ENCODE results near the gene APOA1. TPM values are rescaled to one million over a fixed set of nuclear protein-coding genes. Genes with fewer than 3 reads are reported as not detected.

The APOA1 gene
- total RNA-seq, 1 donor from 2014 or later = not detected

- Mint-ChIP-seq H3K27ac (no peak overlapping the region), H3K4me3 (no peak overlapping the region), H3K36me3 (ENCODE audit: low read depth) (peaks cover 58% of the 10 kb centered on the region), H3K4me1 (ENCODE audit: low read depth) (peaks cover 30% of the 10 kb centered on the region), H3K9me3 (no peaks in the 10 kb centered on the region), H3K27me3 (ENCODE audit: insufficient read depth) (no peaks in the 10 kb centered on the region)
- DNase-seq (ENCODE audit: low spot score) = no peak
- intact Hi-C loops (cut with micrococcal nuclease) = no loop called here
Measured at GRCh38 chr11:116868066-116868465, 30.6 kb upstream of the APOA1 start.

GRCh38 chr11:116867619-116868018 lies 30.2 kb upstream of the APOA1 start:
- H3K4me1 Mint-ChIP-seq (ENCODE audit: low read depth) = peaks cover 30% of the 10 kb centered on the region
- intact Hi-C loops (cut with micrococcal nuclease) = no loop called here
- no peak for DNase-seq (ENCODE audit: low spot score)
- no peaks in the 10 kb centered on the region for H3K27me3 Mint-ChIP-seq (ENCODE audit: insufficient read depth)
- H3K4me3 Mint-ChIP-seq = no peak overlapping the region
- peaks cover 55% of the 10 kb centered on the region for H3K36me3 Mint-ChIP-seq (ENCODE audit: low read depth)
- no peak overlapping the region for H3K27ac Mint-ChIP-seq
- H3K9me3 Mint-ChIP-seq = no peaks in the 10 kb centered on the region

GRCh38 chr11:116866804-116867455 lies 29.5 kb upstream of the APOA1 start:
- no peaks in the 10 kb centered on the region for H3K27me3 Mint-ChIP-seq (ENCODE audit: insufficient read depth)
- intact Hi-C loops (cut with micrococcal nuclease) = no loop called here
- no peak for DNase-seq (ENCODE audit: low spot score)
- no peak overlapping the region for H3K27ac Mint-ChIP-seq
- H3K4me1 Mint-ChIP-seq (ENCODE audit: low read depth) = peaks cover 31% of the 10 kb centered on the region
- H3K36me3 Mint-ChIP-seq (ENCODE audit: low read depth) = peaks cover 53% of the 10 kb centered on the region
- no peaks in the 10 kb centered on the region for H3K9me3 Mint-ChIP-seq
- no peak overlapping the region for H3K4me3 Mint-ChIP-seq

GRCh38 chr11:116865696-116866095 lies 28.3 kb upstream of the APOA1 start:
- H3K27me3 Mint-ChIP-seq (ENCODE audit: insufficient read depth) = no peaks in the 10 kb centered on the region
- intact Hi-C loops (cut with micrococcal nuclease) = no loop called here
- DNase-seq (ENCODE audit: low spot score) = no peak
- H3K9me3 Mint-ChIP-seq = no peaks in the 10 kb centered on the region
- no peak overlapping the region for H3K4me3 Mint-ChIP-seq
- H3K27ac Mint-ChIP-seq = peak overlapping the region; percentile 27
- H3K4me1 Mint-ChIP-seq (ENCODE audit: low read depth) = peaks cover 27% of the 10 kb centered on the region
- H3K36me3 Mint-ChIP-seq (ENCODE audit: low read depth) = peaks cover 54% of the 10 kb centered on the region

DNA sequence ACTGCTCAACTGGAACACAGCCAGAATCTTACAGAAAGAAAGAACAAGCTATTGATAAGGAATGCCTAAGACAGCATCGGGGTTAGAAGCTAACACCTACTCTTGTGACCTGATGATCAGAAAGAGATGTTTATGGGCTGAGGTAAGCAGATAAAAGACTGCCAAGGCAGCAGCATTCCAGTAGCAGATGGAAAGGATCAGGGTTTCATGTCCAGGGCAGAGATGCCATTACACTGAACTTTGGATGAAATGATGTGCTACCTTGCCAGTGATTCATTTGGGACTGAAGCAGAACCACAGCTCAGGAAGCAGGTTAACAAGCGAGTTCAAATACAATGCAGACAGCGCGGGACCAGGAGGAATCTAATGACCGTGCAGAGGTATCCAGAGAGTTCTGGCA lies 27.1 kb upstream of the APOA1 start:
- peaks cover 49% of the 10 kb centered on the region for H3K36me3 Mint-ChIP-seq (ENCODE audit: low read depth)
- H3K4me1 Mint-ChIP-seq (ENCODE audit: low read depth) = peaks cover 15% of the 10 kb centered on the region
- no peak for DNase-seq (ENCODE audit: low spot score)
- no peaks in the 10 kb centered on the region for H3K27me3 Mint-ChIP-seq (ENCODE audit: insufficient read depth)
- intact Hi-C loops (cut with micrococcal nuclease) = no loop called here
- H3K4me3 Mint-ChIP-seq = no peak overlapping the region
- no peaks in the 10 kb centered on the region for H3K9me3 Mint-ChIP-seq
- no peak overlapping the region for H3K27ac Mint-ChIP-seq

DNA sequence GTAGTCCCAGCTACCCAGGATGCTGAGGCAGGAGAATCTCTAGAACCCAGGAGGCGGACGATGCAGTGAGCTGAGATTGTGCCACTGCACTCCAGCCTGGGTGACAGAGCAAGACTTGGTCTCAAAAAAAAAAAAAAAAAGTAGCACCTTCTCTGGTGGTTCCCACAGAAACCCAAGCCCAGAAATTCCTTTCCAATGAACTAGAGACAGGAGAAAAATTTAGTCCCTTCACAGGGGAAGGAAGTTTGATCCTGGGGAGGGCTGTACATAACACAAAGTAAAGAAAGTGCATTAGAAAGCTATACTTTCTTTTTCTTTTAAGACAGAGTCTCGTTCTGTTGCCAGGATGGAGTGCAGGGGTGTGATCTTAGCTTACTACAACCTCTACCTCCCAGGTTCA lies 25.5 kb upstream of the APOA1 start:
- Mint-ChIP-seq H3K36me3 (ENCODE audit: low read depth) (peaks cover 49% of the 10 kb centered on the region), H3K27ac (no peak overlapping the region), H3K4me1 (ENCODE audit: low read depth) (peaks cover 12% of the 10 kb centered on the region), H3K27me3 (ENCODE audit: insufficient read depth) (no peaks in the 10 kb centered on the region), H3K4me3 (no peak overlapping the region), H3K9me3 (no peaks in the 10 kb centered on the region)
- intact Hi-C loops (cut with micrococcal nuclease) = no loop called here
- DNase-seq (ENCODE audit: low spot score) = no peak

DNA sequence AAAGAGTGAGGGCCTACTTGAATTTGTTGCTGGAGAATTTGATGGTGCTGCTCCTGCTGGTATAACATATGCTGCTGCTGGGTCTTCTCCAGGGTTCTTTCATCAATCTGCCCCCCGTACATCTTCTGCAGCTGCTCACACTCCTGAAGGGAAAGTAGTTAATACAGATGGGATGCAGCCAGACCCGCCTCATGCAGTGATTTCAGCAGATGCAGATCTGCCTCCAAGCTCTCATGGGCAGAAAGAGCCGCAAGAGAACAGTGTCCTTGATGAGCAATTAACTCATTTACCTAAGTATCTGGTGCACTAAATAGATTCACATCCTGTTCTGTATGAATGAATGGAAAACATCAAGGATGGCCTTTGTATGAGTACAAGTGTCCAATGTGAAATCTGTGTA lies 24.8 kb upstream of the APOA1 start:
- intact Hi-C loops (cut with micrococcal nuclease) = no loop called here
- Mint-ChIP-seq H3K4me3 (no peak overlapping the region), H3K36me3 (ENCODE audit: low read depth) (peaks cover 49% of the 10 kb centered on the region), H3K27ac (no peak overlapping the region), H3K4me1 (ENCODE audit: low read depth) (peaks cover 12% of the 10 kb centered on the region), H3K9me3 (no peaks in the 10 kb centered on the region), H3K27me3 (ENCODE audit: insufficient read depth) (no peaks in the 10 kb centered on the region)
- no peak for DNase-seq (ENCODE audit: low spot score)

- H3K36me3 Mint-ChIP-seq (ENCODE audit: low read depth) = peaks cover 52% of the 10 kb centered on the region
- H3K4me3 Mint-ChIP-seq = no peak overlapping the region
- intact Hi-C loops (cut with micrococcal nuclease) = no loop called here
Measured at GRCh38 chr11:116861539-116861938, 24.1 kb upstream of the APOA1 start.

DNA sequence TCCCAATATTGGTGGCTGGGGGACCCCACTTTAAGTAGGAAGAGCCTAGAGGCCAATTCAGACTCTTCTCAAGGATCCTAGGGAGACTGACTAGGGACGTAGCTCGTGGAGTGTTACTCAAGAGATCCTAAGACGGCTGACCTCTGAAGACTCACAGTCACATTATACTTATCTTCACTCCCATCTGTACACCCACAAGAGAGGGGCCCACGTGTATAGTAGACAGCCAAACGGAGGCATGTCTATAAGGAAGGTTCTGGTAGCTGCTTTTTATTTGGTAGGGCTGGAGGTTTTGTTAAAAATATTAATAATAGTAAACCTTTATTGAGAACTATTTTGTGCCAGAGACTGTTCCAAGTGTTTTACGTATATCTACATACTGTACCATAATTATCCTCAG lies 22.9 kb upstream of the APOA1 start:
- H3K4me1 Mint-ChIP-seq (ENCODE audit: low read depth) = peaks cover 18% of the 10 kb centered on the region
- no peaks in the 10 kb centered on the region for H3K27me3 Mint-ChIP-seq (ENCODE audit: insufficient read depth)
- no peak overlapping the region for H3K27ac Mint-ChIP-seq
- peaks cover 56% of the 10 kb centered on the region for H3K36me3 Mint-ChIP-seq (ENCODE audit: low read depth)
- intact Hi-C loops (cut with micrococcal nuclease) = no loop called here
- DNase-seq (ENCODE audit: low spot score) = no peak
- no peak overlapping the region for H3K4me3 Mint-ChIP-seq
- H3K9me3 Mint-ChIP-seq = no peaks in the 10 kb centered on the region

More at GRCh38 chr11:116861539-116861938, 24.1 kb upstream of the APOA1 start:
- Mint-ChIP-seq H3K9me3 (no peaks in the 10 kb centered on the region), H3K27me3 (ENCODE audit: insufficient read depth) (no peaks in the 10 kb centered on the region), H3K4me1 (ENCODE audit: low read depth) (peaks cover 13% of the 10 kb centered on the region), H3K27ac (peak overlapping the region; percentile 48)
- DNase-seq (ENCODE audit: low spot score) = no peak

DNA sequence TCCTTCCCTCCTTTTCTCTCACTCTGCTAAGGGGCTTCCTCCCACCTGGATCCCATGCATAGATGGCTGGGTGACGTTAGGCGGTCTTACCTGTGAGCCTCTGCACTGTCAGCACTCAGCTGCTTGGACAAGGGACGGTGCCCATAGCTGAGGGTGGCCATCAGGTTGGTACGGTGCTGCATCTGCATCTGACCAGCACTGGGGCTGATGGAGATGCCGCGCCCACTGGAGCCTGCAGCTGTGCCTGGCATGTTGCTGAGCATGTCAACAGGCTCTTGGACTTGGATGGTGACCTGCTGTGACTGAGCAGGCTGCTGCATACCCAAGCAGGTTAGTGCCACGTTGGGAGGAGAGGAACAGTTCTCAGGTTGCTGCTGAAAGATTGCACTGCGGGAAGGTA lies 21.8 kb upstream of the APOA1 start:
- H3K27me3 Mint-ChIP-seq (ENCODE audit: insufficient read depth) = no peaks in the 10 kb centered on the region
- no peaks in the 10 kb centered on the region for H3K9me3 Mint-ChIP-seq
- intact Hi-C loops (cut with micrococcal nuclease) = no loop called here
- no peak overlapping the region for H3K27ac Mint-ChIP-seq
- H3K36me3 Mint-ChIP-seq (ENCODE audit: low read depth) = peaks cover 55% of the 10 kb centered on the region
- no peak overlapping the region for H3K4me3 Mint-ChIP-seq
- peaks cover 26% of the 10 kb centered on the region for H3K4me1 Mint-ChIP-seq (ENCODE audit: low read depth)
- DNase-seq (ENCODE audit: low spot score) = no peak

- peaks cover 54% of the 10 kb centered on the region for H3K36me3 Mint-ChIP-seq (ENCODE audit: low read depth)
- intact Hi-C loops (cut with micrococcal nuclease) = no loop called here
Measured at GRCh38 chr11:116857936-116858335, 20.5 kb upstream of the APOA1 start.

GRCh38 chr11:116857316-116857715 lies 19.9 kb upstream of the APOA1 start:
- no peak overlapping the region for H3K27ac Mint-ChIP-seq
- peaks cover 58% of the 10 kb centered on the region for H3K36me3 Mint-ChIP-seq (ENCODE audit: low read depth)
- H3K27me3 Mint-ChIP-seq (ENCODE audit: insufficient read depth) = no peaks in the 10 kb centered on the region
- no peaks in the 10 kb centered on the region for H3K9me3 Mint-ChIP-seq
- H3K4me1 Mint-ChIP-seq (ENCODE audit: low read depth) = peaks cover 44% of the 10 kb centered on the region
- intact Hi-C loops (cut with micrococcal nuclease) = no loop called here
- no peak overlapping the region for H3K4me3 Mint-ChIP-seq
- no peak for DNase-seq (ENCODE audit: low spot score)

More at GRCh38 chr11:116857936-116858335, 20.5 kb upstream of the APOA1 start:
- Mint-ChIP-seq H3K27ac (no peak overlapping the region), H3K9me3 (no peaks in the 10 kb centered on the region), H3K4me1 (ENCODE audit: low read depth) (peaks cover 38% of the 10 kb centered on the region), H3K27me3 (ENCODE audit: insufficient read depth) (no peaks in the 10 kb centered on the region), H3K4me3 (no peak overlapping the region)
- no peak for DNase-seq (ENCODE audit: low spot score)

- intact Hi-C loops (cut with micrococcal nuclease) = no loop called here
- H3K4me3 Mint-ChIP-seq = no peak overlapping the region
- peak overlapping the region; percentile 57 for H3K27ac Mint-ChIP-seq
- no peaks in the 10 kb centered on the region for H3K27me3 Mint-ChIP-seq (ENCODE audit: insufficient read depth)
- H3K36me3 Mint-ChIP-seq (ENCODE audit: low read depth) = peaks cover 53% of the 10 kb centered on the region
- H3K9me3 Mint-ChIP-seq = no peaks in the 10 kb centered on the region
- peaks cover 47% of the 10 kb centered on the region for H3K4me1 Mint-ChIP-seq (ENCODE audit: low read depth)
- DNase-seq (ENCODE audit: low spot score) = no peak
Measured at GRCh38 chr11:116856423-116856822, 19.0 kb upstream of the APOA1 start.

GRCh38 chr11:116855413-116855812 lies 18.0 kb upstream of the APOA1 start:
- intact Hi-C loops (cut with micrococcal nuclease) = no loop called here
- Mint-ChIP-seq H3K9me3 (no peaks in the 10 kb centered on the region), H3K27me3 (ENCODE audit: insufficient read depth) (no peaks in the 10 kb centered on the region), H3K36me3 (ENCODE audit: low read depth) (peaks cover 49% of the 10 kb centered on the region), H3K4me3 (peak overlapping the region; percentile 24), H3K4me1 (ENCODE audit: low read depth) (peaks cover 53% of the 10 kb centered on the region), H3K27ac (peak overlapping the region; percentile 82)
- DNase-seq (ENCODE audit: low spot score) = no peak
